H9 (cell line): Measurements from ENCODE around the gene SVEP1. TPM values are rescaled to one million over a fixed set of nuclear protein-coding genes. Genes with fewer than 3 reads are reported as not detected.

Experiments used
- DNase-seq: peaks from one replicate; pipeline ENCODE4 v3.0.0-alpha.2; 2017
- H2AFZ ChIP-seq: one replicate; pipeline ENCODE4 v1.6.1; 2013; ENCODE audit warnings: mild to moderate bottlenecking, low read length, control low read depth, moderate library complexity
- H2AK5ac ChIP-seq: 2 replicates; pipeline ENCODE4 v1.6.1; 2013; ENCODE audit warnings: low read length, control low read depth, mixed read lengths; ENCODE audit not compliant: insufficient read length
- H2BK120ac ChIP-seq: one replicate; pipeline ENCODE4 v1.6.1; 2013; ENCODE audit warnings: low read depth, mild to moderate bottlenecking, low read length, control low read depth, inconsistent platforms; ENCODE audit not compliant: poor library complexity, severe bottlenecking
- H2BK12ac ChIP-seq: 2 replicates; pipeline ENCODE4 v1.6.1; 2013; ENCODE audit warnings: low read length, control low read depth, mixed read lengths, low read depth; ENCODE audit not compliant: insufficient read length
- H2BK15ac ChIP-seq: 2 replicates; pipeline ENCODE4 v1.6.1; 2013; ENCODE audit warnings: low read depth, low read length, control low read depth
- H2BK20ac ChIP-seq: one replicate; pipeline ENCODE4 v1.6.1; 2013; ENCODE audit warnings: low read depth, mild to moderate bottlenecking, low read length, control low read depth, inconsistent platforms; ENCODE audit not compliant: poor library complexity, severe bottlenecking
- H2BK5ac ChIP-seq: 2 replicates; pipeline ENCODE4 v1.6.1; 2013; ENCODE audit warnings: low read length, control low read depth, mixed read lengths; ENCODE audit not compliant: insufficient read length
- H3K14ac ChIP-seq: 2 replicates; pipeline ENCODE4 v1.6.1; 2013; ENCODE audit warnings: low read length, control low read depth; ENCODE audit not compliant: insufficient read depth
- H3K18ac ChIP-seq: 2 replicates; pipeline ENCODE4 v1.6.1; 2013; ENCODE audit warnings: low read depth, mild to moderate bottlenecking, mixed read lengths, low read length, control low read depth; ENCODE audit not compliant: insufficient read length
- H3K23ac ChIP-seq: 2 replicates; pipeline ENCODE4 v1.6.1; 2013; ENCODE audit warnings: low read length, control low read depth, mixed read lengths, low read depth; ENCODE audit not compliant: insufficient read length
- H3K23me2 ChIP-seq: 2 replicates; pipeline ENCODE4 v1.6.1; 2013; ENCODE audit warnings: low read depth, mild to moderate bottlenecking, mixed read lengths, low read length, control low read depth; ENCODE audit not compliant: insufficient read length, poor library complexity, severe bottlenecking
- H3K27ac ChIP-seq: 2 replicates; pipeline ENCODE4 v1.5.1; 2013; ENCODE audit warnings: low read length, control low read depth, mixed read lengths, low read depth; ENCODE audit not compliant: insufficient read length
- H3K27me3 ChIP-seq: 2 replicates; pipeline ENCODE4 v1.6.1; 2013; ENCODE audit warnings: low read length, control low read depth, inconsistent platforms; ENCODE audit not compliant: insufficient read depth
- H3K4ac ChIP-seq: 2 replicates; pipeline ENCODE4 v1.6.1; 2013; ENCODE audit warnings: low read depth, mild to moderate bottlenecking, control low read depth, inconsistent platforms, low read length, moderate library complexity
- H3K4me1 ChIP-seq: 2 replicates; pipeline ENCODE4 v1.6.1; 2013; ENCODE audit warnings: low read length, control low read depth, inconsistent platforms; ENCODE audit not compliant: insufficient read depth
- H3K4me2 ChIP-seq: 2 replicates; pipeline ENCODE4 v1.6.1; 2013; ENCODE audit warnings: low read length, control low read depth, mixed read lengths; ENCODE audit not compliant: insufficient read length, insufficient read depth
- H3K56ac ChIP-seq: 2 replicates; pipeline ENCODE4 v1.6.1; 2013; ENCODE audit warnings: low read depth, mild to moderate bottlenecking, mixed read lengths, low read length, control low read depth; ENCODE audit not compliant: insufficient read length
- H3K79me1 ChIP-seq: 2 replicates; pipeline ENCODE4 v1.6.1; 2013; ENCODE audit warnings: low read depth, mild to moderate bottlenecking, moderate library complexity, low read length, control low read depth, inconsistent platforms; ENCODE audit not compliant: insufficient read depth, poor library complexity, severe bottlenecking
- H3K79me2 ChIP-seq: 2 replicates; pipeline ENCODE4 v1.6.1; 2013; ENCODE audit warnings: low read length, control low read depth, inconsistent platforms; ENCODE audit not compliant: insufficient read depth
- H3K9ac ChIP-seq: 2 replicates; pipeline ENCODE4 v1.6.1; 2013; ENCODE audit warnings: low read length, control low read depth, mixed read lengths; ENCODE audit not compliant: insufficient read length; ENCODE audit errors: extremely low read depth
- H3K9me3 ChIP-seq: one replicate; pipeline ENCODE4 v1.6.1; 2013; ENCODE audit warnings: low read depth, low read length, inconsistent platforms; ENCODE audit not compliant: control insufficient read depth
- H3T11ph ChIP-seq: one replicate; pipeline ENCODE4 v1.6.1; 2013; ENCODE audit warnings: mild to moderate bottlenecking, low read length, control low read depth, inconsistent platforms
- H4K20me1 ChIP-seq: one replicate; pipeline ENCODE4 v1.6.1; 2013; ENCODE audit not compliant: control insufficient read depth, insufficient read length, insufficient read depth
- H4K5ac ChIP-seq: 2 replicates; pipeline ENCODE4 v1.6.1; 2013; ENCODE audit warnings: low read depth, mild to moderate bottlenecking, mixed read lengths, low read length, control low read depth; ENCODE audit not compliant: insufficient read length
- H4K8ac ChIP-seq: replicated peaks from 2 replicates; pipeline ENCODE4 v1.6.1; 2013; ENCODE audit warnings: low read length, control low read depth, mixed read lengths, low read depth; ENCODE audit not compliant: insufficient read length
- H4K91ac ChIP-seq: 2 replicates; pipeline ENCODE4 v1.6.1; 2013; ENCODE audit warnings: low read depth, mild to moderate bottlenecking, moderate library complexity, mixed read lengths, low read length, control low read depth; ENCODE audit not compliant: insufficient read length
- H3K27ac Mint-ChIP-seq, 3 experiments: 2 replicates in 2 of 3; 3 replicates in 1 of 3; pipeline ENCODE4 v1.8.0; 2020 to 2021; ENCODE audit warnings: mixed read lengths in 3 of 3, mild to moderate bottlenecking in 1 of 3, moderate library complexity in 1 of 3
- H3K27me3 Mint-ChIP-seq: 2 replicates; pipeline ENCODE4 v1.8.0; 2021; ENCODE audit warnings: low read depth, mild to moderate bottlenecking, moderate library complexity, mixed read lengths
- H3K36me3 Mint-ChIP-seq, 3 experiments: 2 replicates in 2 of 3; 3 replicates in 1 of 3; pipeline ENCODE4 v1.8.0; 2020 to 2021; ENCODE audit warnings: low read depth in 3 of 3, mixed read lengths in 3 of 3; ENCODE audit not compliant: insufficient read depth in 1 of 3
- H3K4me1 Mint-ChIP-seq, 2 experiments: 2 replicates each; pipeline ENCODE4 v1.8.0; 2020; ENCODE audit warnings: mixed read lengths in 2 of 2
- H3K4me3 Mint-ChIP-seq, 2 experiments: 2 replicates in 1 of 2; 3 replicates in 1 of 2; pipeline ENCODE4 v1.8.0; 2020 to 2021; ENCODE audit warnings: mild to moderate bottlenecking in 2 of 2, mixed read lengths in 2 of 2, moderate library complexity in 1 of 2
- H3K9me3 Mint-ChIP-seq, 2 experiments: 2 replicates in 1 of 2; 3 replicates in 1 of 2; pipeline ENCODE4 v1.8.0; 2020; ENCODE audit warnings: mild to moderate bottlenecking in 2 of 2, mixed read lengths in 2 of 2, moderate library complexity in 1 of 2
- WGBS: extraction: QIAGEN DNeasy Blood & Tissue Kit; methylation state at CpG from one replicate; pipeline ENCODE4 v1.1.7; 2013; ENCODE audit warnings: missing lambda C conversion rate, low lambda C conversion rate, mixed read lengths; ENCODE audit not compliant: insufficient read length; ENCODE audit errors: extremely low coverage; 5-methylcytosine and 5-hydroxymethylcytosine counted together
- total RNA-seq: library from RNA; stranded (reverse); gene quantifications from 2 replicates; pipeline ENCODE4 v1.2.1, GENCODE V29; 2021
- TF ChIP-seq, protein P1 (sequence below): fragments of 200-600 bp; sonication (generic); conservative IDR thresholded peaks from 3 replicates; pipeline ENCODE4 v1.8.0; 2021; ENCODE audit warnings: antibody characterized with exemption, mild to moderate bottlenecking

The SVEP1 gene
- total RNA-seq, 1 experiment from 2014 or later = 0.17 TPM

DNA sequence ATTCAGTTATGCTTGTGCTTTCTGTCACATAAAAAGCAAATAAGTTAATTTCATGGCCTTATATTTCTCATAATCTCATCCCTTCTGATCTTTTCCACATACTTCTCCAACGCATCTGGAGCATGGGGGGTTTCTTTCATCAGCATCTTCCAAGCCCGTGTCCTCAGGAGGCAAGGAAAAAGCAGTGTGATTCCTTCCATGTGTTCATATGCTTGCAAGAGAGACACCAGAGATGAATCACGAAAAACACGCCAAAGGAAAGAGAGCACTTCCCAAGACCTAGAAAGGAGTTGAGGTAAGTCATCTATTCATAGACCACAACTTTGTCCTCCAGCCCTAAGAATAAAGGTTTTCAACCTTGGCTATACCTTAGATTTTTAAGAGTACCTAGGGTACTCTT is 26.0 kb upstream of the SVEP1 start:
- H2BK15ac ChIP-seq = no peak overlapping the region
- H2BK5ac ChIP-seq = no peak overlapping the region
- H2BK20ac ChIP-seq = no peak overlapping the region
- no peaks in the 10 kb centered on the region for H3K79me2 ChIP-seq
- H2AFZ ChIP-seq = no peak overlapping the region
- no peak overlapping the region for H3K27ac Mint-ChIP-seq
- TF ChIP-seq, protein P1, sequence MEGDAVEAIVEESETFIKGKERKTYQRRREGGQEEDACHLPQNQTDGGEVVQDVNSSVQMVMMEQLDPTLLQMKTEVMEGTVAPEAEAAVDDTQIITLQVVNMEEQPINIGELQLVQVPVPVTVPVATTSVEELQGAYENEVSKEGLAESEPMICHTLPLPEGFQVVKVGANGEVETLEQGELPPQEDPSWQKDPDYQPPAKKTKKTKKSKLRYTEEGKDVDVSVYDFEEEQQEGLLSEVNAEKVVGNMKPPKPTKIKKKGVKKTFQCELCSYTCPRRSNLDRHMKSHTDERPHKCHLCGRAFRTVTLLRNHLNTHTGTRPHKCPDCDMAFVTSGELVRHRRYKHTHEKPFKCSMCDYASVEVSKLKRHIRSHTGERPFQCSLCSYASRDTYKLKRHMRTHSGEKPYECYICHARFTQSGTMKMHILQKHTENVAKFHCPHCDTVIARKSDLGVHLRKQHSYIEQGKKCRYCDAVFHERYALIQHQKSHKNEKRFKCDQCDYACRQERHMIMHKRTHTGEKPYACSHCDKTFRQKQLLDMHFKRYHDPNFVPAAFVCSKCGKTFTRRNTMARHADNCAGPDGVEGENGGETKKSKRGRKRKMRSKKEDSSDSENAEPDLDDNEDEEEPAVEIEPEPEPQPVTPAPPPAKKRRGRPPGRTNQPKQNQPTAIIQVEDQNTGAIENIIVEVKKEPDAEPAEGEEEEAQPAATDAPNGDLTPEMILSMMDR = no peak
- H3K36me3 Mint-ChIP-seq = no peaks in the 10 kb centered on the region; a peak in 1 of 7 replicates
- H3K9me3 Mint-ChIP-seq = no peaks in the 10 kb centered on the region
- no peak overlapping the region for H3K18ac ChIP-seq
- H4K91ac ChIP-seq = no peak overlapping the region
- no peak overlapping the region for H3T11ph ChIP-seq
- H3K79me1 ChIP-seq = no peaks in the 10 kb centered on the region
- H2AK5ac ChIP-seq = no peak overlapping the region
- H3K27me3 Mint-ChIP-seq = no peaks in the 10 kb centered on the region
- peaks cover 6% of the 10 kb centered on the region for H3K4me1 ChIP-seq
- no peak for DNase-seq
- no peaks in the 10 kb centered on the region for H4K20me1 ChIP-seq
- H2BK120ac ChIP-seq = no peak overlapping the region
- H3K56ac ChIP-seq = no peak overlapping the region
- H3K4me1 Mint-ChIP-seq = peaks cover 11 to 18% of the 10 kb centered on the region in 2 experiments
- no peak overlapping the region for H2BK12ac ChIP-seq
- no peak overlapping the region for H4K8ac ChIP-seq
- no peaks in the 10 kb centered on the region for H3K9me3 ChIP-seq
- no peak overlapping the region for H3K14ac ChIP-seq
- no peaks in the 10 kb centered on the region for H3K23me2 ChIP-seq
- WGBS = no CpG with 5 or more reads among the region's 4 CpGs
- H3K27me3 ChIP-seq = no peaks in the 10 kb centered on the region
- H4K5ac ChIP-seq = no peak overlapping the region
- no peak overlapping the region for H3K4me2 ChIP-seq
- H3K4ac ChIP-seq = no peak overlapping the region
- no peak overlapping the region for H3K9ac ChIP-seq
- no peak overlapping the region for H3K4me3 Mint-ChIP-seq
- H3K23ac ChIP-seq = no peak overlapping the region
- H3K27ac ChIP-seq = no peak overlapping the region
